Activated CD4-positive, alpha-beta T cell treated with anti-CD3 and anti-CD28 coated beads, Interleukin-2, amount 50 U/mL, for 24 hours (primary cell): Measurements from ENCODE around the gene MROH2A.

Experiments
- DNase-seq, 2 donors: peaks; one replicate each; pipeline ENCODE4 v3.0.0-alpha.2; 2020; ENCODE audit warnings: low read depth in 1 of 2, low spot score in 1 of 2

MROH2A gene

GRCh38 chr2:233764761-233765160, 13.4 kb upstream of the MROH2A start:
- DNase-seq: no peak

- no peak for DNase-seq
These were observed 11.7 kb upstream of the MROH2A start for GRCh38 chr2:233766416-233766815.

GRCh38 chr2:233768076-233768475, 10.1 kb upstream of the MROH2A start:
- DNase-seq: no peak

- DNase-seq: no peak
These were observed 8.9 kb upstream of the MROH2A start for GRCh38 chr2:233769260-233769659.

GRCh38 chr2:233772153-233772552, 6.0 kb upstream of the MROH2A start:
- no peak for DNase-seq

- DNase-seq: no peak
These were observed 5.5 kb upstream of the MROH2A start for GRCh38 chr2:233772583-233772982.

- no peak for DNase-seq
These were observed 4.3 kb upstream of the MROH2A start for GRCh38 chr2:233773854-233774253.

- DNase-seq: no peak
These were observed 2.7 kb upstream of the MROH2A start for GRCh38 chr2:233775414-233775813.

GRCh38 chr2:233779722-233780121, 1.6 kb downstream of the MROH2A start:
- DNase-seq: no peak

GRCh38 chr2:233780771-233781170, 2.6 kb downstream of the MROH2A start:
- DNase-seq: no peak

GRCh38 chr2:233789554-233789953, 11.4 kb downstream of the MROH2A start:
- DNase-seq: no peak

GRCh38 chr2:233791151-233791882, 13.2 kb downstream of the MROH2A start:
- DNase-seq: no peak

- no peak for DNase-seq
These were observed 13.8 kb downstream of the MROH2A start for GRCh38 chr2:233791883-233792329.

GRCh38 chr2:233792720-233793119, 14.6 kb downstream of the MROH2A start:
- no peak for DNase-seq

- no peak for DNase-seq
These were observed 15.5 kb downstream of the MROH2A start for GRCh38 chr2:233793465-233794127.

GRCh38 chr2:233794128-233794658, 16.1 kb downstream of the MROH2A start:
- DNase-seq: no peak

GRCh38 chr2:233795735-233796171, 17.6 kb downstream of the MROH2A start:
- DNase-seq: no peak

GRCh38 chr2:233796254-233796653, 18.1 kb downstream of the MROH2A start:
- DNase-seq: no peak

GRCh38 chr2:233798335-233799086, 20.4 kb downstream of the MROH2A start:
- no peak for DNase-seq

- DNase-seq: no peak
These were observed 21.0 kb downstream of the MROH2A start for GRCh38 chr2:233799087-233799665.

GRCh38 chr2:233799716-233800115, 21.6 kb downstream of the MROH2A start:
- no peak for DNase-seq
